B cell (primary cell): ENCODE data around the gene EFL1. TPM values are rescaled to one million over a fixed set of nuclear protein-coding genes. Genes with fewer than 3 reads are reported as not detected.
"Not testable (repeated sequence)": the region's sequence is repeated elsewhere in the genome, so short reads cannot be mapped to it uniquely, and the experiment has no call there.

Experiments used
- ATAC-seq: fragments of 200-7000 bp; cut with Tn5 transposase; one replicate; pipeline ENCODE4 v1.10.0; 2021; ENCODE audit warnings: low read depth, mild to moderate bottlenecking, moderate number of reproducible peaks, moderate library complexity
- CTCF ChIA-PET: fragments of 350-600 bp; sonication (Branson Sonifier 250); formaldehyde crosslinking; loops from one replicate; lab custom pipeline; 2021; ENCODE audit warnings: antibody characterized with exemption, inconsistent platforms; lab: Charles Lee
- POLR2A ChIA-PET: fragments of 350-600 bp; sonication (Branson Sonifier 250); formaldehyde crosslinking; loops from one replicate; lab custom pipeline; 2021; ENCODE audit warnings: antibody characterized with exemption; lab: Charles Lee
- DNase-seq: peaks from one replicate; pipeline ENCODE4 v3.0.0; 2013
- H2AFZ ChIP-seq: 2 replicates; pipeline ENCODE4 v1.6.1; 2012; ENCODE audit warnings: mild to moderate bottlenecking, low read depth, low read length; ENCODE audit not compliant: insufficient read depth, poor library complexity, severe bottlenecking
- H3K27ac ChIP-seq, 2 donors: 1 replicate in 1 of 2; 2 replicates in 1 of 2; pipeline ENCODE4 v1.5.1; 2012 to 2013; ENCODE audit warnings: low read length in 2 of 2, mild to moderate bottlenecking in 2 of 2, moderate library complexity in 1 of 2
- H3K27me3 ChIP-seq, 4 experiments: fragments of 200-600 bp in 1 of 4; sonication (generic) in 1 of 4; replicated peaks in 1 of 4; 1 replicate in 2 of 4; 2 replicates in 2 of 4; pipeline versions ENCODE4 v1.6.1 to v1.7.0; 2013 to 2016; ENCODE audit warnings: low read length in 3 of 4, mild to moderate bottlenecking in 2 of 4, mixed read lengths in 1 of 4, moderate library complexity in 1 of 4; ENCODE audit not compliant: insufficient read depth in 4 of 4, control insufficient read depth in 3 of 4; ENCODE audit errors: control extremely low read depth in 1 of 4
- H3K36me3 ChIP-seq, 2 experiments: replicated peaks in 1 of 2; 1 replicate in 1 of 2; 2 replicates in 1 of 2; pipeline versions ENCODE4 v1.6.1 to v1.7.1; 2013; ENCODE audit warnings: low read length in 1 of 2; ENCODE audit not compliant: insufficient read depth in 2 of 2, control insufficient read depth in 1 of 2; ENCODE audit errors: control extremely low read depth in 1 of 2, extremely low read depth in 1 of 2
- H3K4me1 ChIP-seq, 2 donors: fragments of 200-600 bp in 1 of 2; sonication (generic) in 1 of 2; 1 replicate in 1 of 2; 2 replicates in 1 of 2; pipeline versions ENCODE4 v1.5.1 to v1.6.1; 2013 to 2017; ENCODE audit warnings: low read length in 2 of 2; ENCODE audit not compliant: control insufficient read depth in 2 of 2, insufficient read depth in 2 of 2
- H3K4me2 ChIP-seq: replicated peaks from 2 replicates; pipeline ENCODE3; 2012; ENCODE audit warnings: mild to moderate bottlenecking, low read depth, low read length; ENCODE audit not compliant: poor library complexity, severe bottlenecking
- H3K4me3 ChIP-seq, 5 experiments: fragments of 200-600 bp in 1 of 5; sonication (generic) in 1 of 5; 1 replicate in 3 of 5; 2 replicates in 2 of 5; pipeline versions ENCODE4 v1.5.1 to v1.7.0; 2011 to 2016; ENCODE audit warnings: low read length in 4 of 5, mild to moderate bottlenecking in 4 of 5, low read depth in 2 of 5, control low read depth in 1 of 5, moderate library complexity in 1 of 5; ENCODE audit not compliant: insufficient read depth in 1 of 5; ENCODE audit errors: control extremely low read depth in 1 of 5, extremely low read depth in 1 of 5
- H3K79me2 ChIP-seq: fragments of 200-600 bp; sonication (generic); one replicate; pipeline ENCODE4 v1.6.0; 2016; ENCODE audit warnings: low read length; ENCODE audit not compliant: control insufficient read depth, insufficient read depth
- H3K9ac ChIP-seq: fragments of 200-600 bp; sonication (generic); 2 replicates; pipeline ENCODE4 v1.6.1; 2017; ENCODE audit warnings: mild to moderate bottlenecking, low read length, moderate library complexity
- H3K9me3 ChIP-seq, 3 donors: one replicate each; pipeline versions ENCODE4 v1.6.1 to v1.7.1; 2013; ENCODE audit warnings: low read length in 2 of 3; ENCODE audit not compliant: control insufficient read depth in 2 of 3, insufficient read depth in 1 of 3; ENCODE audit errors: control extremely low read depth in 1 of 3
- H4K20me1 ChIP-seq: 2 replicates; pipeline ENCODE4 v1.6.0; 2012; ENCODE audit warnings: mild to moderate bottlenecking, low read length; ENCODE audit not compliant: insufficient read depth, control insufficient read depth, poor library complexity, severe bottlenecking
- H3K27ac Mint-ChIP-seq: one replicate; pipeline ENCODE4 v1.8.0; 2021; ENCODE audit warnings: mixed read lengths
- H3K27me3 Mint-ChIP-seq: one replicate; pipeline ENCODE4 v1.8.0; 2021; ENCODE audit warnings: mixed read lengths
- H3K4me1 Mint-ChIP-seq: one replicate; pipeline ENCODE4 v1.8.0; 2021; ENCODE audit warnings: mixed read lengths
- H3K4me3 Mint-ChIP-seq: one replicate; pipeline ENCODE4 v1.8.0; 2021; ENCODE audit warnings: mixed read lengths
- H3K9me3 Mint-ChIP-seq: one replicate; pipeline ENCODE4 v1.8.0; 2022; ENCODE audit warnings: mixed read lengths; ENCODE audit not compliant: insufficient read depth
- CTCF ChIP-seq: fragments of 200-600 bp; IDR thresholded peaks from one replicate; pipeline ENCODE4 v1.8.0; 2022; ENCODE audit warnings: antibody characterized with exemption, mild to moderate bottlenecking
- EZH2 ChIP-seq: IDR thresholded peaks from 2 replicates; pipeline ENCODE4 v1.6.1; 2012; ENCODE audit warnings: borderline replicate concordance, low read depth, mild to moderate bottlenecking, moderate library complexity, low read length; ENCODE audit not compliant: insufficient read depth, poor library complexity, severe bottlenecking
- WGBS: methylation state at CpG from one replicate; pipeline ENCODE4 v1.1.5; 2013; ENCODE audit warnings: missing lambda C conversion rate; ENCODE audit not compliant: insufficient coverage; 5-methylcytosine and 5-hydroxymethylcytosine counted together
- intact Hi-C: fragments of 100-400 bp; cut with micrococcal nuclease; formaldehyde crosslinking; loops from one replicate; pipeline ENCODE4 v1.10.0; 2022
- polyA plus RNA-seq: library from polyadenylated mRNA; depleted of rRNA; stranded (reverse); fragments of >200 nt; gene quantifications from 2 replicates; pipeline ENCODE4 v1.2.3, GENCODE V29; 2012
- total RNA-seq, 2 donors: library from RNA; stranded (reverse); fragments of 120-200 nt in 1 of 2; gene quantifications; 1 replicate in 1 of 2; 2 replicates in 1 of 2; pipeline versions ENCODE4 v1.2.3 to v1.2.4, GENCODE V29; 2013 to 2022

EFL1 gene
- total and polyA plus RNA-seq, 2 donors (not counting 1 experiment from before 2014, with no cell fraction given) = 8.2 to 25.8 TPM

DNA sequence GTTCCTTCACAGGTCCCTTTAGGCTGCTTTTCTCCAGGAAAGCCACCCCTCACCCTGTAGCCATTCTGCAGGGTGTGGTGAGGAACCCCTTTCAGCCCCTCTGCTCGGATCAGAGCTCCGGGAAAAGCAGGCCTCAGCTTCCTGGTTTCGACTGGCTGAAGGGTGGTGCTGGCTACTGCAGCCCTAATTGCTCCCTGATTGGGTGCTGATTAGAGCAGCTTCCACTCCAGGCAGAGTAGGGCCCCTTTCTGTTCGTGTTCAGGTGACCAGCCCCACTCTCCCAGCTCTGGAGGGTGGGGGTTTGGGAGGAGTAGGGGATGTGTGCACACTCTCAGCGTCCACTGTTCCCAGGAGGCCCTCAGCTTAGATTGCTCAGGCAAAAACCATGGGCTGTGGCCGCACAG, 37.0 kb upstream of the EFL1 start:
- intact Hi-C loops, H3K9me3 ChIP-seq, H3K4me3 ChIP-seq, H3K36me3 ChIP-seq, CTCF ChIA-PET, H3K27me3 ChIP-seq, H3K27me3 Mint-ChIP-seq, POLR2A ChIA-PET, DNase-seq, H2AFZ ChIP-seq, H3K4me2 ChIP-seq, H3K79me2 ChIP-seq, H3K4me1 Mint-ChIP-seq, H3K9ac ChIP-seq, H3K4me1 ChIP-seq, H3K4me3 Mint-ChIP-seq, H3K27ac Mint-ChIP-seq, H4K20me1 ChIP-seq, H3K9me3 Mint-ChIP-seq, ATAC-seq, H3K27ac ChIP-seq: not testable (repeated sequence)
- 100% methylated on average over 3 of the region's 6 CpGs for WGBS

GRCh38 chr15:82298520-82298919, 36.0 kb upstream of the EFL1 start:
- Histone ChIP-seq H3K27me3 (no peaks in the 10 kb centered on the region), H3K36me3 (no peaks in the 10 kb centered on the region), H3K27ac (no peak overlapping the region), H3K79me2 (no peaks in the 10 kb centered on the region), H3K9ac (no peak overlapping the region), H3K4me1 (peaks cover 0 to 5% of the 10 kb centered on the region in 2 donors), H2AFZ (peak overlapping the region; percentile 62), H3K4me2 (peak overlapping the region; percentile 66), H4K20me1 (no peaks in the 10 kb centered on the region), H3K9me3 (no peaks in the 10 kb centered on the region), H3K4me3 (peak overlapping the region in 3 of 5 experiments; percentile 25 to 36 (median 32))
- intact Hi-C loops = no loop called here
- no peak for ATAC-seq
- no peak for TF ChIP-seq EZH2
- TF ChIP-seq CTCF = no peak
- H3K9me3 Mint-ChIP-seq = no peaks in the 10 kb centered on the region
- CTCF ChIA-PET = no interaction called here
- DNase-seq = peak; percentile 24
- 24% methylated on average over 41 of the region's 44 CpGs for whole genome bisulfite sequencing
- H3K27me3 Mint-ChIP-seq = no peaks in the 10 kb centered on the region
- no peak overlapping the region for H3K27ac Mint-ChIP-seq
- H3K4me3 Mint-ChIP-seq = no peak overlapping the region
- POLR2A ChIA-PET = no interaction called here
- peaks cover 2% of the 10 kb centered on the region for H3K4me1 Mint-ChIP-seq
